HUES6 (cell line): ENCODE results near the gene GAK.

Experiments
- H3K27ac ChIP-seq: 2 replicates; pipeline ENCODE4 v1.7.0; 2013; ENCODE audit warnings: low read depth, mild to moderate bottlenecking, low read length, inconsistent platforms
- H3K27me3 ChIP-seq: 2 replicates; pipeline ENCODE4 v1.6.1; 2013; ENCODE audit warnings: low read length; ENCODE audit not compliant: control insufficient read depth, insufficient read depth
- H3K36me3 ChIP-seq: 2 replicates; pipeline ENCODE4 v1.6.1; 2013; ENCODE audit warnings: low read length; ENCODE audit not compliant: control insufficient read depth, insufficient read depth
- H3K4me1 ChIP-seq: 2 replicates; pipeline ENCODE4 v1.6.1; 2013; ENCODE audit warnings: low read length; ENCODE audit not compliant: control insufficient read depth, insufficient read depth
- H3K4me3 ChIP-seq: 2 replicates; pipeline ENCODE4 v1.5.1; 2013; ENCODE audit warnings: low read depth, low read length
- H3K9ac ChIP-seq: one replicate; pipeline ENCODE4 v1.6.1; 2013; ENCODE audit warnings: mild to moderate bottlenecking, low read length
- H3K9me3 ChIP-seq: 2 replicates; pipeline ENCODE4 v1.6.1; 2013; ENCODE audit warnings: low read depth, low read length; ENCODE audit not compliant: control insufficient read depth, insufficient read depth

The GAK gene

GRCh38 chr4:854356-854755 lies 77.8 kb downstream of the GAK start:
- H3K9ac ChIP-seq, result no peak overlapping the region
- H3K27me3 ChIP-seq, result no peaks in the 10 kb centered on the region
- no peaks in the 10 kb centered on the region for H3K9me3 ChIP-seq
- no peak overlapping the region for H3K27ac ChIP-seq
- no peaks in the 10 kb centered on the region for H3K4me1 ChIP-seq
- H3K36me3 ChIP-seq, result peaks cover 71% of the 10 kb centered on the region
- no peak overlapping the region for H3K4me3 ChIP-seq

GRCh38 chr4:853416-853781 lies 78.7 kb downstream of the GAK start:
- Histone ChIP-seq H3K4me3 (no peak overlapping the region), H3K4me1 (no peaks in the 10 kb centered on the region), H3K9me3 (no peaks in the 10 kb centered on the region), H3K9ac (no peak overlapping the region), H3K36me3 (peaks cover 65% of the 10 kb centered on the region), H3K27me3 (no peaks in the 10 kb centered on the region), H3K27ac (no peak overlapping the region)

GRCh38 chr4:851701-852430 lies 80.2 kb downstream of the GAK start:
- H3K9me3 ChIP-seq, result no peaks in the 10 kb centered on the region
- no peak overlapping the region for H3K9ac ChIP-seq
- H3K36me3 ChIP-seq, result peaks cover 61% of the 10 kb centered on the region
- H3K4me1 ChIP-seq, result no peaks in the 10 kb centered on the region
- H3K27ac ChIP-seq, result no peak overlapping the region
- no peaks in the 10 kb centered on the region for H3K27me3 ChIP-seq
- no peak overlapping the region for H3K4me3 ChIP-seq

GRCh38 chr4:850323-850945 lies 81.7 kb downstream of the GAK start:
- H3K27ac ChIP-seq, result no peak overlapping the region
- peaks cover 48% of the 10 kb centered on the region for H3K36me3 ChIP-seq
- H3K27me3 ChIP-seq, result no peaks in the 10 kb centered on the region
- no peak overlapping the region for H3K4me3 ChIP-seq
- H3K9me3 ChIP-seq, result no peaks in the 10 kb centered on the region
- H3K4me1 ChIP-seq, result no peaks in the 10 kb centered on the region
- no peak overlapping the region for H3K9ac ChIP-seq

GRCh38 chr4:849478-850175 lies 82.5 kb downstream of the GAK start:
- H3K36me3 ChIP-seq, result peaks cover 42% of the 10 kb centered on the region
- no peaks in the 10 kb centered on the region for H3K27me3 ChIP-seq
- no peak overlapping the region for H3K9ac ChIP-seq
- H3K9me3 ChIP-seq, result no peaks in the 10 kb centered on the region
- H3K4me3 ChIP-seq, result no peak overlapping the region
- H3K4me1 ChIP-seq, result no peaks in the 10 kb centered on the region
- no peak overlapping the region for H3K27ac ChIP-seq

GRCh38 chr4:848803-849477 lies 83.2 kb downstream of the GAK start:
- no peaks in the 10 kb centered on the region for H3K9me3 ChIP-seq
- no peak overlapping the region for H3K27ac ChIP-seq
- H3K4me1 ChIP-seq, result no peaks in the 10 kb centered on the region
- H3K4me3 ChIP-seq, result no peak overlapping the region
- H3K36me3 ChIP-seq, result peaks cover 37% of the 10 kb centered on the region
- H3K27me3 ChIP-seq, result no peaks in the 10 kb centered on the region
- no peak overlapping the region for H3K9ac ChIP-seq

- H3K4me3 ChIP-seq, result no peak overlapping the region
- H3K9ac ChIP-seq, result no peak overlapping the region
- H3K27me3 ChIP-seq, result no peaks in the 10 kb centered on the region
- no peaks in the 10 kb centered on the region for H3K4me1 ChIP-seq
- no peaks in the 10 kb centered on the region for H3K9me3 ChIP-seq
- peaks cover 36% of the 10 kb centered on the region for H3K36me3 ChIP-seq
- no peak overlapping the region for H3K27ac ChIP-seq
These were observed 83.8 kb downstream of the GAK start for GRCh38 chr4:848307-848691.

- H3K4me3 ChIP-seq, result no peak overlapping the region
- peaks cover 25% of the 10 kb centered on the region for H3K36me3 ChIP-seq
- no peaks in the 10 kb centered on the region for H3K4me1 ChIP-seq
- no peaks in the 10 kb centered on the region for H3K9me3 ChIP-seq
- no peak overlapping the region for H3K9ac ChIP-seq
- no peak overlapping the region for H3K27ac ChIP-seq
- H3K27me3 ChIP-seq, result no peaks in the 10 kb centered on the region
These were observed 86.3 kb downstream of the GAK start for GRCh38 chr4:845836-846251.

GRCh38 chr4:845233-845835 lies 86.8 kb downstream of the GAK start:
- Histone ChIP-seq H3K4me3 (no peak overlapping the region), H3K27ac (no peak overlapping the region), H3K27me3 (no peaks in the 10 kb centered on the region), H3K4me1 (no peaks in the 10 kb centered on the region), H3K9me3 (no peaks in the 10 kb centered on the region), H3K9ac (no peak overlapping the region), H3K36me3 (peaks cover 21% of the 10 kb centered on the region)

- Histone ChIP-seq H3K9me3 (no peaks in the 10 kb centered on the region), H3K4me1 (no peaks in the 10 kb centered on the region), H3K27ac (no peak overlapping the region), H3K4me3 (no peak overlapping the region), H3K9ac (no peak overlapping the region), H3K36me3 (peaks cover 16% of the 10 kb centered on the region), H3K27me3 (no peaks in the 10 kb centered on the region)
These were observed 87.3 kb downstream of the GAK start for GRCh38 chr4:844752-845232.
